ENCODE results near the gene PRAF2. TPM values are rescaled to one million over a fixed set of nuclear protein-coding genes. Genes with fewer than 3 reads are reported as not detected.

Gene PRAF2
- total and polyA plus RNA-seq, 9 of the 15 experiments (the other 6 are each of a cell fraction or from before 2014, with no cell fraction given): 0.24 to 5.7 (median 2.0) TPM

DNA sequence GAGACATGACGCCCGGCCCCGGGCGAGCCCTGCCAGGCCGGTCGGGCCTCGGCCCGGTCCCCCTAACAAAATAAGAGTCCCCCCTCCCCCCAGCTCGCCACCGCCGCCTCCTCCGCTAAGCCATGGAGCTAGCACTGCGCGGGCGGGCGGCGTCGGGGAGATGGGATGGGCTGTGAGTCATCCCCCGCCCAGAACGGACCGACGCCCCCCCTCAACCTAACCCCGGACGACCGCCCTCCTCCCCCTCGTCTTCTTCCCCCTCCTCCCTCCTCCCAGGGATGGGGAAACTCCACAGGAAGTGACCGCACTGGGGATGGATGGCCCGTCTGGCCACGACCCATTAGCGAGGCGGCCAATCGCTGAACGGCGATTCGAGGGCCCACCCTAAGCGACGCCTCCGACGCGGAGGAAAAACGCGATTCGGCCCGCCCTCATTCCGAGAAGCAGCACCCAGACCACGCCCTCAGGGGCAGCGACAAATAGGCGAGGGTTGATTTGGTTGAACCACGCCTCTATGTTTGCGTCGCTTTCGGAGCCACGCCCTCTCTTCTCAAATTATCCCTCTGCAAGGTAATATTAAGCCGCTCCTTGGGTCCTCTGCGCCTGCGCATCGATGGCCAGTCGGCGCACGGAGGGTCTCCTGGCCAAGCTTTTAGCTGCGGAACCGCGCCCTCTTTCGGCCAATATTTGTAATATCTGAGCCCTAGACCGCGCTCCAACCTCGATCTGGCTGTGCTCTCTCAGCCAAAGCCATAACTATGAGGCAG is 30.4 kb downstream of the PRAF2 start, which contains the start of gene TFE3 (continued):
- no peak for TF ChIP-seq ZNF282 (CRISPR knock-in tag; IDR thresholded peaks at IDR 0.05)
- peak; percentile 61 for TF ChIP-seq SMC3 (conservative IDR thresholded peaks at IDR 0.05; ENCODE audit: insufficient read depth, low read depth, low read length)
- no peak for TF ChIP-seq FOS (IDR thresholded peaks at IDR 0.05; ENCODE audit: extremely low read depth, insufficient read length)
- TF ChIP-seq ZNF24 (IDR thresholded peaks at IDR 0.05): no peak
- TF ChIP-seq HDAC6 (IDR thresholded peaks at IDR 0.05; ENCODE audit: low read depth, low read length): no peak
- no peak; the same call in 1 of the 2 replicates for TF ChIP-seq SUPT5H (IDR thresholded peaks at IDR 0.05)
- TF ChIP-seq SAFB (IDR thresholded peaks at IDR 0.05; ENCODE audit: borderline replicate concordance, low read depth, low read length): no peak
- no peak for TF ChIP-seq NCOA6 (IDR thresholded peaks at IDR 0.05)
- TF ChIP-seq ZBTB40 (IDR thresholded peaks at IDR 0.05): peak; percentile 69
- TF ChIP-seq ZBTB40 (CRISPR knock-in tag; IDR thresholded peaks at IDR 0.05): no peak
- no peak for TF ChIP-seq ARID2 (IDR thresholded peaks at IDR 0.05)
- TF ChIP-seq, protein P1, sequence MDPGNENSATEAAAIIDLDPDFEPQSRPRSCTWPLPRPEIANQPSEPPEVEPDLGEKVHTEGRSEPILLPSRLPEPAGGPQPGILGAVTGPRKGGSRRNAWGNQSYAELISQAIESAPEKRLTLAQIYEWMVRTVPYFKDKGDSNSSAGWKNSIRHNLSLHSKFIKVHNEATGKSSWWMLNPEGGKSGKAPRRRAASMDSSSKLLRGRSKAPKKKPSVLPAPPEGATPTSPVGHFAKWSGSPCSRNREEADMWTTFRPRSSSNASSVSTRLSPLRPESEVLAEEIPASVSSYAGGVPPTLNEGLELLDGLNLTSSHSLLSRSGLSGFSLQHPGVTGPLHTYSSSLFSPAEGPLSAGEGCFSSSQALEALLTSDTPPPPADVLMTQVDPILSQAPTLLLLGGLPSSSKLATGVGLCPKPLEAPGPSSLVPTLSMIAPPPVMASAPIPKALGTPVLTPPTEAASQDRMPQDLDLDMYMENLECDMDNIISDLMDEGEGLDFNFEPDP (CRISPR knock-in tag; IDR thresholded peaks at IDR 0.05): no peak
- TF ChIP-seq TCF7 (IDR thresholded peaks at IDR 0.05; ENCODE audit: borderline replicate concordance): no peak
- TF ChIP-seq NCOA2 (IDR thresholded peaks at IDR 0.05; ENCODE audit: partially characterized antibody in 2 of 2): no peak
- no peak for TF ChIP-seq BCL6 (CRISPR knock-in tag; IDR thresholded peaks at IDR 0.05)
- 0 out of 4 replicates have a peak, but pooled peaks of 1 of the 2 experiments have one; percentile 25 for TF ChIP-seq SRF (CRISPR knock-in tag; IDR thresholded peaks at IDR 0.05)
